K562 (cell line): ENCODE measurements around the gene EIF4E3. TPM values are rescaled to one million over a fixed set of nuclear protein-coding genes. Genes with fewer than 3 reads are reported as not detected.

ENCODE experiments used
- ATAC-seq: fragments of 200-7000 bp; cut with Tn5 transposase; 3 replicates; pipeline ENCODE4 v1.9.1; 2020; ENCODE audit warnings: moderate library complexity
- BruUV-seq: library from RNA; stranded (reverse); fragments of 400-500 nt; replicated peaks from 2 replicates; lab custom pipeline; 2021; lab: Mats Ljungman, UMichigan
- CTCF ChIA-PET: fragments of 300-600 bp; formaldehyde crosslinking; extraction: SDS; loops from one replicate; lab custom pipeline; 2021; ENCODE audit warnings: low intra/inter-chr PET ratio; lab: Yijun Ruan, JAX
- POLR2A ChIA-PET: fragments of 300-600, 350-650 bp; sonication (Branson Sonifier 250); formaldehyde crosslinking; extraction: SDS; loops from one replicate; lab custom pipeline; 2021; ENCODE audit warnings: antibody characterized with exemption, inconsistent platforms; lab: Yijun Ruan, JAX
- DNase-seq, 4 experiments: peaks; one replicate each; pipeline versions ENCODE4 v3.0.0 to v3.0.0-alpha.2; 2011 to 2018; ENCODE audit warnings: low spot score in 3 of 4, mixed read lengths in 3 of 4; ENCODE audit errors: extremely low read depth in 1 of 4
- FAIRE-seq: peaks from 2 replicates; lab custom pipeline; 2011; peaks lifted over from hg19 to GRCh38; lab: Jason Lieb, UNC
- H2AFZ ChIP-seq: 2 replicates; pipeline ENCODE4 v1.6.0; 2011; ENCODE audit warnings: low read depth, low read length, control low read depth, inconsistent platforms
- H3K27ac ChIP-seq: fragments of 200-600 bp; 3 replicates; pipeline ENCODE4 v1.8.0; 2011; ENCODE audit warnings: low read depth, mild to moderate bottlenecking, control low read depth, inconsistent platforms, low read length, moderate library complexity, mixed read lengths; ENCODE audit errors: extremely low read depth
- H3K27me3 ChIP-seq, 2 experiments: fragments of 300-600 bp in 1 of 2; 2 replicates in 1 of 2; 3 replicates in 1 of 2; pipeline versions ENCODE4 v1.6.0 to v1.8.0; 2011; ENCODE audit warnings: inconsistent platforms in 2 of 2, low read length in 2 of 2, mild to moderate bottlenecking in 1 of 2, mixed read lengths in 1 of 2, moderate library complexity in 1 of 2; ENCODE audit not compliant: control insufficient read depth in 2 of 2, insufficient read depth in 2 of 2
- H3K36me3 ChIP-seq: fragments of 300-600 bp; 3 replicates; pipeline ENCODE4 v1.8.0; 2011; ENCODE audit warnings: mild to moderate bottlenecking, low read length, inconsistent platforms; ENCODE audit not compliant: control insufficient read depth, insufficient read depth
- H3K4me1 ChIP-seq, 2 experiments: fragments of 200-600 bp in 1 of 2; replicated peaks in 1 of 2; 2 replicates in 1 of 2; 3 replicates in 1 of 2; pipeline versions ENCODE4 v1.5.1 to v1.8.0; 2011; ENCODE audit warnings: inconsistent platforms in 2 of 2, low read length in 2 of 2, mild to moderate bottlenecking in 1 of 2, mixed read lengths in 1 of 2, moderate library complexity in 1 of 2; ENCODE audit not compliant: control insufficient read depth in 2 of 2, insufficient read depth in 2 of 2
- H3K4me2 ChIP-seq: 2 replicates; pipeline ENCODE4 v1.6.1; 2011; ENCODE audit warnings: low read length, control low read depth, inconsistent platforms, mixed read lengths; ENCODE audit not compliant: insufficient read depth
- H3K4me3 ChIP-seq: fragments of 200-600 bp; sonication (generic), shearing (Covaris generic); 2 replicates; pipeline ENCODE4 v1.5.1; 2016; ENCODE audit warnings: control low read depth, inconsistent platforms
- H3K79me2 ChIP-seq: fragments of 200-600 bp; 3 replicates; pipeline ENCODE4 v1.8.0; 2011; ENCODE audit warnings: low read length, inconsistent platforms; ENCODE audit not compliant: control insufficient read depth, insufficient read depth
- H3K9ac ChIP-seq, 2 experiments: 2 replicates each; pipeline versions ENCODE4 v1.6.0 to v1.6.1; 2011; ENCODE audit warnings: low read depth in 2 of 2, low read length in 2 of 2, control low read depth in 1 of 2, inconsistent platforms in 1 of 2, mild to moderate bottlenecking in 1 of 2, mixed read lengths in 1 of 2; ENCODE audit not compliant: insufficient read depth in 1 of 2
- H3K9me1 ChIP-seq: one replicate; pipeline ENCODE4 v1.6.0; 2011; ENCODE audit warnings: inconsistent platforms, mild to moderate bottlenecking, low read length, moderate library complexity; ENCODE audit not compliant: control insufficient read depth, insufficient read depth
- H3K9me3 ChIP-seq: replicated peaks from 2 replicates; pipeline ENCODE4 v1.5.1; 2011; ENCODE audit warnings: low read depth, low read length, inconsistent platforms; ENCODE audit not compliant: control insufficient read depth, insufficient read depth
- H4K20me1 ChIP-seq: replicated peaks from 2 replicates; pipeline ENCODE4 v1.6.1; 2011; ENCODE audit warnings: low read length, inconsistent platforms, mixed read lengths; ENCODE audit not compliant: control insufficient read depth, insufficient read depth
- DPF2 ChIP-seq: fragments of 450-650 bp; IDR thresholded peaks from 2 replicates; pipeline ENCODE4 v1.6.1; 2016
- KDM2B ChIP-seq: fragments of 250-450 bp; sonication (Bioruptor Pico); IDR thresholded peaks from 2 replicates; pipeline ENCODE4 v1.8.0; 2021; ENCODE audit warnings: mild to moderate bottlenecking, moderate library complexity
- NFE2 ChIP-seq: IDR thresholded peaks from 2 replicates; pipeline ENCODE4 v1.6.1; 2014; ENCODE audit warnings: antibody characterized with exemption, low read depth
- ZBED1 ChIP-seq: IDR thresholded peaks from 2 replicates; pipeline ENCODE4 v1.6.1; 2014
- WGBS: fragments of 100-300 bp; shearing (Covaris generic); methylation state at CpG from one replicate; pipeline ENCODE4 v1.1.6; 2016; ENCODE audit warnings: low coverage, mixed read lengths; ENCODE audit not compliant: insufficient coverage; ENCODE audit errors: missing lambda C conversion rate; 5-methylcytosine and 5-hydroxymethylcytosine counted together
- in situ Hi-C: fragments of 300-500 bp; cut with MboI; formaldehyde crosslinking; loops from 4 replicates; pipeline ENCODE4 v1.15.0; 2018; ENCODE audit warnings: inconsistent platforms, mixed read lengths
- intact Hi-C: fragments of 100-400 bp; cut with micrococcal nuclease; formaldehyde crosslinking; loops from 2 replicates; pipeline ENCODE4 v1.14.2; 2022
- polyA plus RNA-seq, 8 experiments: library from polyadenylated mRNA; depleted of rRNA in 4 of 8; stranded (reverse) in 5 of 8; unstranded in 3 of 8; fragments of >200 nt; fragmentation: Nextera tagmentation in 2 of 8; fragmentation: Illumina TruSeq in 1 of 8; extraction: Ambion mirVana in 2 of 8; extraction: Trizol in 1 of 8; gene quantifications; 2 replicates each; pipeline versions ENCODE4 v1.2.1 to v1.2.3, GENCODE V29; 2011 to 2014; ENCODE audit warnings: inconsistent platforms in 1 of 8, missing spikeins in 1 of 8
- total RNA-seq, 7 experiments: library from RNA; depleted of rRNA in 6 of 7; stranded (reverse); fragments of >200 nt in 6 of 7; fragmentation: Illumina TruSeq in 2 of 7; extraction: Trizol in 2 of 7; gene quantifications; 2 replicates each; pipeline versions ENCODE4 v1.2.1 to v1.2.3, GENCODE V29; 2011 to 2021; ENCODE audit warnings: low replicate concordance in 1 of 7
- TF ChIP-seq, protein P1 (sequence below): fragments of 450-650 bp; IDR thresholded peaks from 2 replicates; pipeline ENCODE4 v1.6.1; 2016; ENCODE audit warnings: low read depth

Gene EIF4E3
- total and polyA plus RNA-seq, 9 of the 15 experiments (the other 6 are each of a cell fraction or from before 2014, with no cell fraction given), result 0.18 to 2.5 (median 1.1) TPM

DNA sequence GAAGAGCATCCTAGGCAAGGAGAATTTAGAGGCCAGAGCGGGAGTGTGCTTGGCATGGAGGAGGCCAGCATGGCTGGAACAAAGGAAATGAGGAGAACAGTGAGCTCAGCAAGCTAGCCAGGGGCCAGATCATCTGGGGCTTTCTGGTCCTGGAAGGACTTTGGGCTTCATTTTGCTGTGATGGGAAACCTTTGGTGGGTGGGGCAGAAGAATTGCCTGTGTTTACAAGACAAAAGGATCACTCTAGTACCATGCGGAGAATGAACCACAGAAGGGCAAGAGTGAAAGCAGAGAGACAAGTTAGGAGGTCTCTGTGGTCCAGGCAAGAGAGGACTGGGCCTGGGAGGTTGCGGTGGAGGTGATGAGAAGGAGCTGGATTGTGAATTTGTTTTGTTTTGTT lies 80.1 kb downstream of the EIF4E3 start:
- H3K9me3 ChIP-seq, result no peaks in the 10 kb centered on the region
- intact Hi-C loops, result no loop called here
- no peaks in the 10 kb centered on the region for H3K79me2 ChIP-seq
- ChIA-PET POLR2A (no interaction called here), CTCF (no interaction called here)
- H3K4me3 ChIP-seq, result no peak overlapping the region
- ATAC-seq, result no peak
- 56% methylated on average over 2 of the region's 3 CpGs for WGBS
- no TSS peak for BruUV-seq
- H3K4me2 ChIP-seq, result no peak overlapping the region
- no peak overlapping the region for H3K27ac ChIP-seq
- H3K9ac ChIP-seq, result no peak overlapping the region
- no peaks in the 10 kb centered on the region for H3K9me1 ChIP-seq
- no peak overlapping the region for H2AFZ ChIP-seq
- H3K27me3 ChIP-seq, result no peaks in the 10 kb centered on the region; a peak in 1 of 5 replicates
- TF ChIP-seq KDM2B (CRISPR knock-in tag), result no peak
- TF ChIP-seq DPF2, result no peak
- no peak for TF ChIP-seq NFE2
- no peak for TF ChIP-seq ZBED1
- TF ChIP-seq, protein P1, sequence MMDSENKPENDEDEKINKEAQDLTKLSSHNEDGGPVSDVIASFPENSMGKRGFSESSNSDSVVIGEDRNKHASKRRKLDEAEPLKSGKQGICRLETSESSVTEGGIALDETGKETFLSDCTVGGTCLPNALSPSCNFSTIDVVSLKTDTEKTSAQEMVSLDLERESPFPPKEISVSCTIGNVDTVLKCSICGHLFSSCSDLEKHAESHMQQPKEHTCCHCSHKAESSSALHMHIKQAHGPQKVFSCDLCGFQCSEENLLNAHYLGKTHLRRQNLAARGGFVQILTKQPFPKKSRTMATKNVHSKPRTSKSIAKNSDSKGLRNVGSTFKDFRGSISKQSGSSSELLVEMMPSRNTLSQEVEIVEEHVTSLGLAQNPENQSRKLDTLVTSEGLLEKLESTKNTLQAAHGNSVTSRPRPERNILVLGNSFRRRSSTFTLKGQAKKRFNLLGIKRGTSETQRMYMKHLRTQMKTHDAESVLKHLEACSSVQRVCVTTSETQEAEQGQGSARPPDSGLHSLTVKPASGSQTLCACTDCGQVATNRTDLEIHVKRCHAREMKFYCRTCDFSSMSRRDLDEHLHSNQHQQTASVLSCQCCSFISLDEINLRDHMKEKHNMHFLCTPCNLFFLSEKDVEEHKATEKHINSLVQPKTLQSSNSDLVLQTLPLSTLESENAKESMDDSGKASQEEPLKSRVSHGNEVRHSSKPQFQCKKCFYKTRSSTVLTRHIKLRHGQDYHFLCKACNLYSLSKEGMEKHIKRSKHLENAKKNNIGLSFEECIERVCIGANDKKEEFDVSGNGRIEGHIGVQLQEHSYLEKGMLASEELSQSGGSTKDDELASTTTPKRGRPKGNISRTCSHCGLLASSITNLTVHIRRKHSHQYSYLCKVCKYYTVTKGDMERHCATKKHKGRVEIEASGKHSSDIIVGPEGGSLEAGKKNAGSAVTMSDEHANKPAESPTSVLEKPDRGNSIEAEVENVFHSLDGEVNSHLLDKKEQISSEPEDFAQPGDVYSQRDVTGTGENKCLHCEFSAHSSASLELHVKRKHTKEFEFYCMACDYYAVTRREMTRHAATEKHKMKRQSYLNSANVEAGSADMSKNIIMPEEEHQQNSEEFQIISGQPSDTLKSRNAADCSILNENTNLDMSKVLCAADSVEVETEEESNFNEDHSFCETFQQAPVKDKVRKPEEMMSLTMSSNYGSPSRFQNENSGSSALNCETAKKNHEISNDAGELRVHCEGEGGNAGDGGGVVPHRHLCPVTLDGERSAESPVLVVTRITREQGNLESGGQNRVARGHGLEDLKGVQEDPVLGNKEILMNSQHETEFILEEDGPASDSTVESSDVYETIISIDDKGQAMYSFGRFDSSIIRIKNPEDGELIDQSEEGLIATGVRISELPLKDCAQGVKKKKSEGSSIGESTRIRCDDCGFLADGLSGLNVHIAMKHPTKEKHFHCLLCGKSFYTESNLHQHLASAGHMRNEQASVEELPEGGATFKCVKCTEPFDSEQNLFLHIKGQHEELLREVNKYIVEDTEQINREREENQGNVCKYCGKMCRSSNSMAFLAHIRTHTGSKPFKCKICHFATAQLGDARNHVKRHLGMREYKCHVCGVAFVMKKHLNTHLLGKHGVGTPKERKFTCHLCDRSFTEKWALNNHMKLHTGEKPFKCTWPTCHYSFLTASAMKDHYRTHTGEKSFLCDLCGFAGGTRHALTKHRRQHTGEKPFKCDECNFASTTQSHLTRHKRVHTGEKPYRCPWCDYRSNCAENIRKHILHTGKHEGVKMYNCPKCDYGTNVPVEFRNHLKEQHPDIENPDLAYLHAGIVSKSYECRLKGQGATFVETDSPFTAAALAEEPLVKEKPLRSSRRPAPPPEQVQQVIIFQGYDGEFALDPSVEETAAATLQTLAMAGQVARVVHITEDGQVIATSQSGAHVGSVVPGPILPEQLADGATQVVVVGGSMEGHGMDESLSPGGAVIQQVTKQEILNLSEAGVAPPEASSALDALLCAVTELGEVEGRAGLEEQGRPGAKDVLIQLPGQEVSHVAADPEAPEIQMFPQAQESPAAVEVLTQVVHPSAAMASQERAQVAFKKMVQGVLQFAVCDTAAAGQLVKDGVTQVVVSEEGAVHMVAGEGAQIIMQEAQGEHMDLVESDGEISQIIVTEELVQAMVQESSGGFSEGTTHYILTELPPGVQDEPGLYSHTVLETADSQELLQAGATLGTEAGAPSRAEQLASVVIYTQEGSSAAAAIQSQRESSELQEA, result no peak
- no peaks in the 10 kb centered on the region for H4K20me1 ChIP-seq
- H3K4me1 ChIP-seq, result no peaks in the 10 kb centered on the region; a peak in 1 of 5 replicates
- no peaks in the 10 kb centered on the region for H3K36me3 ChIP-seq
- in situ Hi-C loops, result no loop called here
- no peak for DNase-seq
- FAIRE-seq, result no peak
